ENCODE data around the gene HOXD3. TPM values are rescaled to one million over a fixed set of nuclear protein-coding genes. Genes with fewer than 3 reads are reported as not detected.

The HOXD3 gene
- total RNA-seq, 2 experiments from 2014 or later: not detected

- H3K4me3 Mint-ChIP-seq: no peak overlapping the region
- ChIA-PET CTCF (no interaction called here), POLR2A (no interaction called here)
- H3K9me3 Mint-ChIP-seq: no peaks in the 10 kb centered on the region
- no peak for DNase-seq
- peaks cover 3% of the 10 kb centered on the region for H3K4me1 Mint-ChIP-seq (ENCODE audit: low read depth)
- H3K27me3 Mint-ChIP-seq: peaks cover 88% of the 10 kb centered on the region
- H3K27ac Mint-ChIP-seq: no peak overlapping the region
- peaks cover 10% of the 10 kb centered on the region for H3K36me3 Mint-ChIP-seq
- intact Hi-C loops (cut with micrococcal nuclease): loop anchor here (5.0 kb wide), 1 partner anchor 47 kb away; no protein-coding TSS in a partner anchor
Measured at GRCh38 chr2:176114930-176115625, 42.0 kb upstream of the HOXD3 start.

GRCh38 chr2:176115883-176116813 is 41.0 kb upstream of the HOXD3 start, which contains the start of gene HOXD10:
Gene HOXD10 (plus strand): TSS chr2:176116778. CDS start chr2:176116834, 56 bp downstream.
- H3K9me3 Mint-ChIP-seq: no peaks in the 10 kb centered on the region
- intact Hi-C loops (cut with micrococcal nuclease): no loop called here
- peaks cover 10% of the 10 kb centered on the region for H3K36me3 Mint-ChIP-seq
- no peak within 1 kb of the TSS for H3K27ac Mint-ChIP-seq
- no peak within 1 kb of the TSS for H3K4me3 Mint-ChIP-seq
- ChIA-PET POLR2A (no interaction called here), CTCF (no interaction called here)
- DNase-seq: no peak
- peaks cover 3% of the 10 kb centered on the region for H3K4me1 Mint-ChIP-seq (ENCODE audit: low read depth)
- peaks cover 90% of the 10 kb centered on the region for H3K27me3 Mint-ChIP-seq

DNA sequence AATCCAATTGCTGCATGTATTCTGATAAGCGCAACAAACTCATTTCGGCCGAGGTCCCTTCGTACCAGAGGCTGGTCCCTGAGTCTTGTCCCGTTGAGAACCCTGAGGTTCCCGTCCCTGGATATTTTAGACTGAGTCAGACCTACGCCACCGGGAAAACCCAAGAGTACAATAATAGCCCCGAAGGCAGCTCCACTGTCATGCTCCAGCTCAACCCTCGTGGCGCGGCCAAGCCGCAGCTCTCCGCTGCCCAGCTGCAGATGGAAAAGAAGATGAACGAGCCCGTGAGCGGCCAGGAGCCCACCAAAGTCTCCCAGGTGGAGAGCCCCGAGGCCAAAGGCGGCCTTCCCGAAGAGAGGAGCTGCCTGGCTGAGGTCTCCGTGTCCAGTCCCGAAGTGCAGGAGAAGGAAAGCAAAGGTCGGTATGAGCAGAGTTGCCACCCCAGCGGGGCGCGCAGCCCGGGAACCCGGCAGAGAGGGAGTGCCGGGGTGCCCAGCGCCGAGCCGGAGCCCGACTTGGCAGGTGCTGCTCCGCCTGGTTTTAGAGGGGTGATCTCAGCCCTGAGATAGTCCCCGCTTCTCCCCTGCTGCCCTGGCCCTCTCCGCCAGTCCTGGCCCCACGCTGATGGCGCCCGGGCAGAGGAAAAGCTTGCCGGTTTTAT is 39.8 kb upstream of the HOXD3 start:
- no peak overlapping the region for H3K4me3 Mint-ChIP-seq
- intact Hi-C loops (cut with micrococcal nuclease): no loop called here

GRCh38 chr2:176117823-176118371 is 39.2 kb upstream of the HOXD3 start:
- intact Hi-C loops (cut with micrococcal nuclease): no loop called here
- H3K4me3 Mint-ChIP-seq: no peak overlapping the region
- H3K9me3 Mint-ChIP-seq: no peaks in the 10 kb centered on the region
- peaks cover 83% of the 10 kb centered on the region for H3K27me3 Mint-ChIP-seq
- POLR2A ChIA-PET: no interaction called here
- H3K36me3 Mint-ChIP-seq: peaks cover 10% of the 10 kb centered on the region
- no peak overlapping the region for H3K27ac Mint-ChIP-seq
- no peak for DNase-seq
- peaks cover 5% of the 10 kb centered on the region for H3K4me1 Mint-ChIP-seq (ENCODE audit: low read depth)
- CTCF ChIA-PET: interaction anchor here (1.0 kb wide), 1 partner anchor 9 kb away, joined by 3 read pairs; no protein-coding TSS in a partner anchor

More for the DNA sequence above, 39.8 kb upstream of the HOXD3 start:
- H3K4me1 Mint-ChIP-seq (ENCODE audit: low read depth): peaks cover 3% of the 10 kb centered on the region
- POLR2A ChIA-PET: no interaction called here
- no peak for DNase-seq
- CTCF ChIA-PET: interaction anchor here (1.0 kb wide), 1 partner anchor 10 kb away, joined by 3 read pairs; no protein-coding TSS in a partner anchor
- no peak overlapping the region for H3K27ac Mint-ChIP-seq
- peaks cover 87% of the 10 kb centered on the region for H3K27me3 Mint-ChIP-seq
- no peaks in the 10 kb centered on the region for H3K9me3 Mint-ChIP-seq
- H3K36me3 Mint-ChIP-seq: peaks cover 10% of the 10 kb centered on the region

GRCh38 chr2:176118601-176119339 is 38.3 kb upstream of the HOXD3 start:
- peaks cover 10% of the 10 kb centered on the region for H3K36me3 Mint-ChIP-seq
- DNase-seq: peak; percentile 36
- H3K27ac Mint-ChIP-seq: no peak overlapping the region
- H3K9me3 Mint-ChIP-seq: no peaks in the 10 kb centered on the region
- intact Hi-C loops (cut with micrococcal nuclease): no loop called here
- no peak overlapping the region for H3K4me3 Mint-ChIP-seq
- H3K27me3 Mint-ChIP-seq: peaks cover 81% of the 10 kb centered on the region
- POLR2A ChIA-PET: no interaction called here
- CTCF ChIA-PET: no interaction called here
- H3K4me1 Mint-ChIP-seq (ENCODE audit: low read depth): peaks cover 9% of the 10 kb centered on the region

DNA sequence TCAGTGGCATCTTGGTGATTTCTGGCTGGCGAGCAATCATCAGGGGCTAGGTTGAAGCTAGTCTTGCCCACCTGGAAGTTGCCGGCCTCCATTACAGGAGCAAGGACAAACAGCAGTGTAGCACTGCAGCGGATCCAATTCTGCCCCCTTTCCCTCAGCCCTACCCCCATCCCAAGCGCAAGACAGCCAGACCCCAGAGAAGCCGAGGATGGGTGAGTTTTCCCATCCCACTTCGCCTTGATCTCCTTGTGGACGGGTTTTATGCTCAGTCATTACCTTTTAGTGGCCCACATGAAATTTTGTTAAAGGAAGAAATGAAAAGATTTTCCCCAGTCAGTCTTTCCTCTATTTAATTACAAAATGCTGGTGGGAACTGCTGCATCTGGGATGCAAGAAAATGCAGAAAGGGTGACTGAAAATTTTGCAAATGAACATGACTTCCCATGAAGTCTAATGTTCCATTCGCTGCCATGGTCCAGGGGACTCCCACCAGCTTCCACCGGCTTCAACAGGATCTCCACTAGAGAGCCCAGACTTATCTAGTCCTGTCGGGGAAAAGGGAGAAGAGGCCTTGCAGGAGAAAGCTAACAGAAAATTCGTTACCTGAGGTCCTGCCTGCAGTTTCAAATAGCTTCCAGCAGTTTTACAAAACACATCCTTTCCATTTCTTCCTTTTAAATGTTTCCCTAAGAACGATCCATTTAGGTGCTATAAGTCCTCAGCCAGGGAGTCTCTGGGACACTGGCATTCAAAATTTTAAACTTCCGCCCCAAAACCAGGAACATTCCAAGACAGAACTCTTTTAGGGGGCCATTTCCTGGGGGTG is 36.5 kb upstream of the HOXD3 start:
- POLR2A ChIA-PET: no interaction called here
- CTCF ChIA-PET: interaction anchor here (1.1 to 2.2 kb wide), 3 partner anchors 10 to 334 kb away, joined by 7 to 9 read pairs (median 8); no protein-coding TSS in a partner anchor
- H3K4me1 Mint-ChIP-seq (ENCODE audit: low read depth): peaks cover 10% of the 10 kb centered on the region
- H3K27ac Mint-ChIP-seq: no peak overlapping the region
- intact Hi-C loops (cut with micrococcal nuclease): no loop called here
- H3K9me3 Mint-ChIP-seq: no peaks in the 10 kb centered on the region
- H3K36me3 Mint-ChIP-seq: peaks cover 10% of the 10 kb centered on the region
- H3K4me3 Mint-ChIP-seq: no peak overlapping the region
- H3K27me3 Mint-ChIP-seq: peaks cover 83% of the 10 kb centered on the region
- DNase-seq: no peak

DNA sequence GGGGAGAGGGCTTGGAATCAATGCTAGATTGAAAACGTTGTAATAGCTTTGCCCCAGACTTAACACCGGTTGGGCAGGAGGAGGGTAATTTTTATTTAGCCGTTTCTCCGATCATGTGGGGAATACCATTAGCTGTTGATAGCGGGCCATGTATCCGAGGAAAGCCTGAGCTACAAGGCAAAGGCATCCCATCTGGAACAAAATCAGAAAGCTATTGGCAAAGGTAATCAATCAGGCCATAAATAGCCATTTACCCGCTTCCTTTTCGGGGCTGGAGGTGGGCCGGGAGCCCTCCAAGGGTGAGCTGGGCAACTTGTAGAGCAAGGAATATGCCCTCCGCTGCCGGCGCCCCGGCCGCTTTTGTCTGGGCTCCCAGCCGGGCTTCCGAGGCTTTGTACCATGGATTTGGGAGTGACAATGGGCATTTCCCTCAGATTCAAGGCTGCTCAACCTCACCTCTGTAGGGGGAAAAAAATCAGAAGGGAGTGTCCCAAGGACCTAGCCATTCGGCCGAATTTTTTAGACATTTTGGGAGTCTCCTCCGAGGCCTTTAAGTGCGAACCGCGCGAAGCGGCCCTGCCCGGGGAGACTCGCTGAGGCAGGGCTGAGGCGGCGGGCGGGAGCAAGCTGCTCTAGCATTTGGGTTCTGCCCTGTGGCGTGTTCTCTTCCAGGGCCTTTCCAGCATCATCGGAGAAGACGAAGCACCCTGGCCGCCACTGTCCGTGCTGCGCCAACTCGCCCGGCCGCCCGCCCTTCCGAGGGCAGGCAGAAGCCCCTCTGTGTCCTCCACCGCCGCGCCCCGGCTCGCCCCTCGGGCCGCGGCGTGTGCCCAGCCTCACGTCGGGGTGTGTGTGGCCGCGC is 35.7 kb upstream of the HOXD3 start:
- POLR2A ChIA-PET: no interaction called here
- no peak overlapping the region for H3K4me3 Mint-ChIP-seq

DNA sequence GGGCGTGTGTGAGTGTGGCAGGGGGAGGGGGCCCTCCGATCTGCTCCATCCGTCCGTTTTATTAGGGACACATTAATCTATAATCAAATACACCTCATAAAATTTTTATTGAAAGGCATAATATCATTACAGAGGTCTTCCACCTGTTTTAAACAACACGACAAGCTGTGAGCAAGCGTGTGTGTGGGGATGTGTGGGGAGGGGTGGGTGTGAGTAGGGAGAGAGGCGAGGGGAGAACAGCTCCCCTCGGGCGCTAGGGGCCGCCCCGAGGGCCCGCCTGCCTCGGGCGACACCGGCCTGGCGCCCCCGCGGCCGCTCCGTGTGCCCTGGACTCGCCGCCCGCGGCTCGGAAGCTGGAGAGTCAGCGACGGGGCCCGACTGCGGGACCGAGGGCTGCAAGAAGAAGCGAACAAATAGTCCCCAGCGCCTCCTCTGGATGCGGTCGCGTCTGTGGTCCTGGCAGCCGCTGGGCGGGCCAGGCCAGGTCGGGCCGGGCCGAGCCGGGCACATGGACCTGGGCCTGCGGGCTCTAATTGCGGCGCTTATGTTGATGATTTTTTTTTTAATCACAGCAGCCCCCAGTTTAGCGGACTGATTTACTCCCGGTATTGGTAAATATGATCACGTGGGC is 34.9 kb upstream of the HOXD3 start:
- Mint-ChIP-seq H3K27ac (no peak overlapping the region), H3K9me3 (no peaks in the 10 kb centered on the region), H3K4me1 (ENCODE audit: low read depth) (peaks cover 10% of the 10 kb centered on the region), H3K4me3 (no peak overlapping the region), H3K27me3 (peaks cover 82% of the 10 kb centered on the region), H3K36me3 (peaks cover 4% of the 10 kb centered on the region)
- ChIA-PET POLR2A (no interaction called here), CTCF (interaction anchor here (1.3 to 2.2 kb wide), 2 partner anchors 333 to 516 kb away, joined by 4 to 9 read pairs; no protein-coding TSS in a partner anchor)
- intact Hi-C loops (cut with micrococcal nuclease): no loop called here
- no peak for DNase-seq

More for the DNA sequence above, 35.7 kb upstream of the HOXD3 start:
- intact Hi-C loops (cut with micrococcal nuclease): no loop called here
- no peak overlapping the region for H3K27ac Mint-ChIP-seq
- no peak for DNase-seq
- H3K27me3 Mint-ChIP-seq: peaks cover 83% of the 10 kb centered on the region
- CTCF ChIA-PET: interaction anchor here (1.1 to 2.2 kb wide), 3 partner anchors 11 to 333 kb away, joined by 7 to 9 read pairs (median 8); no protein-coding TSS in a partner anchor
- peaks cover 10% of the 10 kb centered on the region for H3K4me1 Mint-ChIP-seq (ENCODE audit: low read depth)
- peaks cover 8% of the 10 kb centered on the region for H3K36me3 Mint-ChIP-seq
- no peaks in the 10 kb centered on the region for H3K9me3 Mint-ChIP-seq

GRCh38 chr2:176122683-176123410 is 34.3 kb upstream of the HOXD3 start, which contains the start of gene HOXD9:
Gene HOXD9 (plus strand): TSS chr2:176122719. CDS start chr2:176122769, 50 bp downstream.
- ChIA-PET CTCF (interaction anchor here (1.3 kb wide), 1 partner anchor 515 kb away, joined by 4 read pairs; no protein-coding TSS in a partner anchor), POLR2A (no interaction called here)
- Mint-ChIP-seq H3K4me3 (no peak within 1 kb of the TSS), H3K9me3 (no peaks in the 10 kb centered on the region), H3K4me1 (ENCODE audit: low read depth) (peaks cover 10% of the 10 kb centered on the region), H3K27ac (no peak within 1 kb of the TSS), H3K27me3 (peaks cover 82% of the 10 kb centered on the region), H3K36me3 (peaks cover 4% of the 10 kb centered on the region)
- no peak for DNase-seq
- intact Hi-C loops (cut with micrococcal nuclease): no loop called here
